ENCODE data around the gene ZFHX3. TPM values are rescaled to one million over a fixed set of nuclear protein-coding genes. Genes with fewer than 3 reads are reported as not detected.
"Not testable (repeated sequence)": the region's sequence is repeated elsewhere in the genome, so short reads cannot be mapped to it uniquely, and the experiment has no call there.

Gene ZFHX3
- total RNA-seq, 2 donors from 2014 or later, result 0.79 to 2.2 TPM

- H3K27me3 ChIP-seq (ENCODE audit: control insufficient read depth, insufficient read depth, low read length, poor library complexity, severe bottlenecking), result peaks cover 15% of the 10 kb centered on the region
- Mint-ChIP-seq H3K4me3 (no peak overlapping the region), H3K9me3 (peaks cover 5% of the 10 kb centered on the region), H3K27ac (no peak overlapping the region), H3K27me3 (ENCODE audit: insufficient read depth) (peaks cover 42% of the 10 kb centered on the region), H3K36me3 (ENCODE audit: low read depth) (no peaks in the 10 kb centered on the region), H3K4me1 (no peaks in the 10 kb centered on the region)
- H3K36me3 ChIP-seq (ENCODE audit: control insufficient read depth, insufficient read depth, low read length), result no peaks in the 10 kb centered on the region
- H3K4me3 ChIP-seq (ENCODE audit: low read length), result no peak overlapping the region
- H3K9ac ChIP-seq (ENCODE audit: extremely low read depth, low read length, poor library complexity, severe bottlenecking), result no peak overlapping the region
- no peaks in the 10 kb centered on the region for H3K9me3 ChIP-seq (ENCODE audit: control insufficient read depth, low read length)
- H3K27ac ChIP-seq (ENCODE audit: low read depth, low read length), result no peak overlapping the region
- DNase-seq, result no peak
- TF ChIP-seq CTCF (conservative IDR thresholded peaks at IDR 0.05), result no peak
- H3K4me1 ChIP-seq (ENCODE audit: control insufficient read depth, insufficient read depth, low read length), result no peaks in the 10 kb centered on the region
- 56 to 84% methylated on average over 1 of the region's 1 CpG for WGBS, 2 experiments (ENCODE audit: insufficient coverage in 1 of 2, insufficient read length in 1 of 2)
Measured at GRCh38 chr16:73080931-73081330, 33.0 kb upstream of the ZFHX3 start.

GRCh38 chr16:73076324-73076810 is 28.4 kb upstream of the ZFHX3 start:
- DNase-seq, result no peak
- no peaks in the 10 kb centered on the region for H3K36me3 ChIP-seq (ENCODE audit: control insufficient read depth, insufficient read depth, low read length)
- peaks cover 51% of the 10 kb centered on the region for H3K27me3 ChIP-seq (ENCODE audit: control insufficient read depth, insufficient read depth, low read length, poor library complexity, severe bottlenecking)
- no peaks in the 10 kb centered on the region for H3K9me3 ChIP-seq (ENCODE audit: control insufficient read depth, low read length)
- Mint-ChIP-seq H3K27ac (no peak overlapping the region), H3K4me1 (no peaks in the 10 kb centered on the region), H3K9me3 (no peaks in the 10 kb centered on the region), H3K4me3 (no peak overlapping the region), H3K36me3 (ENCODE audit: low read depth) (no peaks in the 10 kb centered on the region), H3K27me3 (ENCODE audit: insufficient read depth) (peaks cover 70% of the 10 kb centered on the region)
- WGBS, 2 experiments (ENCODE audit: insufficient coverage in 1 of 2, insufficient read length in 1 of 2), result 84 to 100% methylated on average over 1 to 6 of the region's 6 CpGs
- H3K27ac ChIP-seq (ENCODE audit: low read depth, low read length), result no peak overlapping the region
- H3K4me1 ChIP-seq (ENCODE audit: control insufficient read depth, insufficient read depth, low read length), result no peaks in the 10 kb centered on the region
- TF ChIP-seq CTCF (conservative IDR thresholded peaks at IDR 0.05), result no peak
- H3K4me3 ChIP-seq (ENCODE audit: low read length), result no peak overlapping the region
- no peak overlapping the region for H3K9ac ChIP-seq (ENCODE audit: extremely low read depth, low read length, poor library complexity, severe bottlenecking)

- Histone ChIP-seq H3K4me1 (ENCODE audit: control insufficient read depth, insufficient read depth, low read length) (peaks cover 3% of the 10 kb centered on the region), H3K27ac (ENCODE audit: low read depth, low read length) (no peak overlapping the region), H3K27me3 (ENCODE audit: control insufficient read depth, insufficient read depth, low read length, poor library complexity, severe bottlenecking) (peaks cover 63% of the 10 kb centered on the region), H3K9me3 (ENCODE audit: control insufficient read depth, low read length) (no peaks in the 10 kb centered on the region), H3K9ac (ENCODE audit: extremely low read depth, low read length, poor library complexity, severe bottlenecking) (no peak overlapping the region), H3K4me3 (ENCODE audit: low read length) (no peak overlapping the region), H3K36me3 (ENCODE audit: control insufficient read depth, insufficient read depth, low read length) (no peaks in the 10 kb centered on the region)
- WGBS, 2 experiments (ENCODE audit: insufficient coverage in 1 of 2, insufficient read length in 1 of 2), result 91 to 95% methylated on average over 6 to 7 of the region's 9 CpGs
- Mint-ChIP-seq H3K27me3 (ENCODE audit: insufficient read depth) (peaks cover 73% of the 10 kb centered on the region), H3K4me1 (peaks cover 5% of the 10 kb centered on the region), H3K27ac (no peak overlapping the region), H3K4me3 (no peak overlapping the region), H3K9me3 (no peaks in the 10 kb centered on the region), H3K36me3 (ENCODE audit: low read depth) (no peaks in the 10 kb centered on the region)
- TF ChIP-seq CTCF (conservative IDR thresholded peaks at IDR 0.05), result no peak
- DNase-seq, result no peak
Measured at GRCh38 chr16:73074382-73074781, 26.5 kb upstream of the ZFHX3 start.

GRCh38 chr16:73072051-73072450 is 24.1 kb upstream of the ZFHX3 start:
- H3K9ac ChIP-seq (ENCODE audit: extremely low read depth, low read length, poor library complexity, severe bottlenecking); H3K36me3 ChIP-seq (ENCODE audit: control insufficient read depth, insufficient read depth, low read length); H3K4me3 Mint-ChIP-seq; H3K9me3 ChIP-seq (ENCODE audit: control insufficient read depth, low read length); H3K4me1 Mint-ChIP-seq; H3K4me1 ChIP-seq (ENCODE audit: control insufficient read depth, insufficient read depth, low read length); H3K36me3 Mint-ChIP-seq (ENCODE audit: low read depth); H3K4me3 ChIP-seq (ENCODE audit: low read length); H3K27ac ChIP-seq (ENCODE audit: low read depth, low read length); H3K27ac Mint-ChIP-seq; H3K9me3 Mint-ChIP-seq: not testable (repeated sequence)
- peaks cover 74% of the 10 kb centered on the region for H3K27me3 ChIP-seq (ENCODE audit: control insufficient read depth, insufficient read depth, low read length, poor library complexity, severe bottlenecking)
- peak; percentile 21 for DNase-seq
- WGBS, 2 experiments (ENCODE audit: insufficient coverage in 1 of 2, insufficient read length in 1 of 2), result 84 to 90% methylated on average over 7 to 9 of the region's 9 CpGs
- peaks cover 78% of the 10 kb centered on the region for H3K27me3 Mint-ChIP-seq (ENCODE audit: insufficient read depth)
